HepG2 (cell line): ENCODE results near the gene HORMAD2. TPM values are rescaled to one million over a fixed set of nuclear protein-coding genes. Genes with fewer than 3 reads are reported as not detected.

Experiments used
- FOSL2 ChIP-seq: sonication (generic); formaldehyde crosslinking; IDR thresholded peaks from 2 replicates; pipeline ENCODE4 v1.4.0; 2020; ENCODE audit warnings: missing genetic modification reagents
- GABPA ChIP-seq, 2 experiments: IDR thresholded peaks; 2 replicates each; pipeline ENCODE4 v1.6.1; 2011 to 2016; ENCODE audit warnings: low read depth in 2 of 2, low read length in 1 of 2, missing biosample characterization in 1 of 2, missing genetic modification characterization in 1 of 2
- HDAC2 ChIP-seq: sonication (generic); formaldehyde crosslinking; IDR thresholded peaks from 2 replicates; pipeline ENCODE4 v1.4.0; 2020; ENCODE audit warnings: missing genetic modification reagents
- REXO4 ChIP-seq: sonication (generic); formaldehyde crosslinking; IDR thresholded peaks from 2 replicates; pipeline ENCODE4 v1.8.0; 2022; ENCODE audit warnings: missing genetic modification reagents, mild to moderate bottlenecking, borderline replicate concordance
- SMARCE1 ChIP-seq: fragments of 450-650 bp; IDR thresholded peaks from 2 replicates; pipeline ENCODE4 v1.6.1; 2017; ENCODE audit warnings: borderline replicate concordance
- ZC3H13 ChIP-seq: sonication (generic); formaldehyde crosslinking; IDR thresholded peaks from 2 replicates; pipeline ENCODE4 v1.8.1; 2023; ENCODE audit warnings: mild to moderate bottlenecking, missing genetic modification reagents, moderate library complexity
- ZNF605 ChIP-seq: sonication (generic); formaldehyde crosslinking; IDR thresholded peaks from 2 replicates; pipeline ENCODE4 v1.8.0; 2022; ENCODE audit warnings: mild to moderate bottlenecking, missing genetic modification reagents
- polyA plus RNA-seq, 8 experiments: library from polyadenylated mRNA; depleted of rRNA in 3 of 8; stranded (reverse) in 7 of 8; unstranded in 1 of 8; fragments of >200 nt; fragmentation: Illumina TruSeq in 4 of 8; extraction: Trizol in 4 of 8; gene quantifications; 2 replicates each; pipeline versions ENCODE4 v1.2.1 to v1.2.3, GENCODE V29; 2011 to 2016; ENCODE audit warnings: low read depth in 4 of 8, missing spikeins in 1 of 8, mixed read lengths in 1 of 8; ENCODE audit not compliant: insufficient read depth in 1 of 8
- total RNA-seq, 5 experiments: library from RNA; depleted of rRNA; stranded (reverse); fragments of >200 nt; fragmentation: Illumina TruSeq; extraction: Trizol; gene quantifications; 2 replicates each; pipeline ENCODE4 v1.2.3, GENCODE V29; 2016; ENCODE audit warnings: low read depth in 1 of 5
- TF ChIP-seq, protein P1 (sequence below): sonication (generic); formaldehyde crosslinking; IDR thresholded peaks from 2 replicates; pipeline ENCODE4 v1.4.0; 2020; ENCODE audit warnings: missing genetic modification reagents, mild to moderate bottlenecking, borderline replicate concordance
- TF ChIP-seq, protein P2 (sequence below): IDR thresholded peaks from 2 replicates; pipeline ENCODE4 v1.4.0; 2020; ENCODE audit warnings: mild to moderate bottlenecking, missing genetic modification reagents
- TF ChIP-seq, protein P3 (sequence below): sonication (generic); formaldehyde crosslinking; conservative IDR thresholded peaks from 2 replicates; pipeline ENCODE4 v1.4.0; 2020; ENCODE audit warnings: missing genetic modification reagents
- TF ChIP-seq, protein P4 (sequence below): sonication (generic); formaldehyde crosslinking; IDR thresholded peaks from 2 replicates; pipeline ENCODE4 v1.4.0; 2020; ENCODE audit warnings: missing genetic modification reagents, mild to moderate bottlenecking, borderline replicate concordance

HORMAD2 gene
- total and polyA plus RNA-seq, 2 of the 13 experiments (the other 11 are each of a cell fraction or from before 2014, with no cell fraction given): not detected

DNA sequence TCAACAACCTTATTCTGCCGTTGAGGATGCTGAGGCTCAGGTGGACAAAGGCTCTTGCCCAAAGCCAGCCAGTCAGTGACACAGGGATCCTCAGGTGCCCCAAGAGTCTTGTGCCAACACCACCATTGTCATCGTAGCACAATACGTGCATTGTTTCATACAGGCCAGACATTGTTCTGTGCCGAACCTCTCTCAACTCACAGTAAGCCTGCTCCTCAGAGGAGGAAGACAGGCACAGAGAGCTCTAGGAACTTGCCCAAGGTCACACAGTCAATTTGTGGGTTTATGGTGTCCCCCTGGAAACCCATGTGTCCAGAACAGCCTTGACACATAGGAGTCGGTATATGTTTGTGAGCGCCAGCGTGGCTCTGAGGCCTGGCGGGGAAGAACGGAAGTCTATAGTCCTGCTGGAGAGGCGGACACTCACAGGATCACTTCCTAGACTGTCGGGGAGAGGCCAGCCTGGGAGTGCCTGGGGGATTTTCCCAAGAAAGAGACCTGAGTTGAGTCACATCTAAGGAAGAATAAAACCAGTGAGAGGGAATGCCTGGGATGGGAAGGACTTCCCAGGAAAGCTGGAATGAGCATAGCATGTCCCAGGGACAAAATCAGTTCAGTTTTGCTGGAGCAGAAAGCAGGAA, 146.0 kb downstream of the HORMAD2 start (continued):
- TF ChIP-seq, protein P1, sequence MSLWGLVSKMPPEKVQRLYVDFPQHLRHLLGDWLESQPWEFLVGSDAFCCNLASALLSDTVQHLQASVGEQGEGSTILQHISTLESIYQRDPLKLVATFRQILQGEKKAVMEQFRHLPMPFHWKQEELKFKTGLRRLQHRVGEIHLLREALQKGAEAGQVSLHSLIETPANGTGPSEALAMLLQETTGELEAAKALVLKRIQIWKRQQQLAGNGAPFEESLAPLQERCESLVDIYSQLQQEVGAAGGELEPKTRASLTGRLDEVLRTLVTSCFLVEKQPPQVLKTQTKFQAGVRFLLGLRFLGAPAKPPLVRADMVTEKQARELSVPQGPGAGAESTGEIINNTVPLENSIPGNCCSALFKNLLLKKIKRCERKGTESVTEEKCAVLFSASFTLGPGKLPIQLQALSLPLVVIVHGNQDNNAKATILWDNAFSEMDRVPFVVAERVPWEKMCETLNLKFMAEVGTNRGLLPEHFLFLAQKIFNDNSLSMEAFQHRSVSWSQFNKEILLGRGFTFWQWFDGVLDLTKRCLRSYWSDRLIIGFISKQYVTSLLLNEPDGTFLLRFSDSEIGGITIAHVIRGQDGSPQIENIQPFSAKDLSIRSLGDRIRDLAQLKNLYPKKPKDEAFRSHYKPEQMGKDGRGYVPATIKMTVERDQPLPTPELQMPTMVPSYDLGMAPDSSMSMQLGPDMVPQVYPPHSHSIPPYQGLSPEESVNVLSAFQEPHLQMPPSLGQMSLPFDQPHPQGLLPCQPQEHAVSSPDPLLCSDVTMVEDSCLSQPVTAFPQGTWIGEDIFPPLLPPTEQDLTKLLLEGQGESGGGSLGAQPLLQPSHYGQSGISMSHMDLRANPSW (CRISPR knock-in tag): no peak
- TF ChIP-seq, protein P2, sequence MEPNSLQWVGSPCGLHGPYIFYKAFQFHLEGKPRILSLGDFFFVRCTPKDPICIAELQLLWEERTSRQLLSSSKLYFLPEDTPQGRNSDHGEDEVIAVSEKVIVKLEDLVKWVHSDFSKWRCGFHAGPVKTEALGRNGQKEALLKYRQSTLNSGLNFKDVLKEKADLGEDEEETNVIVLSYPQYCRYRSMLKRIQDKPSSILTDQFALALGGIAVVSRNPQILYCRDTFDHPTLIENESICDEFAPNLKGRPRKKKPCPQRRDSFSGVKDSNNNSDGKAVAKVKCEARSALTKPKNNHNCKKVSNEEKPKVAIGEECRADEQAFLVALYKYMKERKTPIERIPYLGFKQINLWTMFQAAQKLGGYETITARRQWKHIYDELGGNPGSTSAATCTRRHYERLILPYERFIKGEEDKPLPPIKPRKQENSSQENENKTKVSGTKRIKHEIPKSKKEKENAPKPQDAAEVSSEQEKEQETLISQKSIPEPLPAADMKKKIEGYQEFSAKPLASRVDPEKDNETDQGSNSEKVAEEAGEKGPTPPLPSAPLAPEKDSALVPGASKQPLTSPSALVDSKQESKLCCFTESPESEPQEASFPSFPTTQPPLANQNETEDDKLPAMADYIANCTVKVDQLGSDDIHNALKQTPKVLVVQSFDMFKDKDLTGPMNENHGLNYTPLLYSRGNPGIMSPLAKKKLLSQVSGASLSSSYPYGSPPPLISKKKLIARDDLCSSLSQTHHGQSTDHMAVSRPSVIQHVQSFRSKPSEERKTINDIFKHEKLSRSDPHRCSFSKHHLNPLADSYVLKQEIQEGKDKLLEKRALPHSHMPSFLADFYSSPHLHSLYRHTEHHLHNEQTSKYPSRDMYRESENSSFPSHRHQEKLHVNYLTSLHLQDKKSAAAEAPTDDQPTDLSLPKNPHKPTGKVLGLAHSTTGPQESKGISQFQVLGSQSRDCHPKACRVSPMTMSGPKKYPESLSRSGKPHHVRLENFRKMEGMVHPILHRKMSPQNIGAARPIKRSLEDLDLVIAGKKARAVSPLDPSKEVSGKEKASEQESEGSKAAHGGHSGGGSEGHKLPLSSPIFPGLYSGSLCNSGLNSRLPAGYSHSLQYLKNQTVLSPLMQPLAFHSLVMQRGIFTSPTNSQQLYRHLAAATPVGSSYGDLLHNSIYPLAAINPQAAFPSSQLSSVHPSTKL (CRISPR knock-in tag): peak; percentile 18; the same call in 1 of the 2 replicates
- TF ChIP-seq ZNF605 (CRISPR knock-in tag): no peak
- TF ChIP-seq, protein P3, sequence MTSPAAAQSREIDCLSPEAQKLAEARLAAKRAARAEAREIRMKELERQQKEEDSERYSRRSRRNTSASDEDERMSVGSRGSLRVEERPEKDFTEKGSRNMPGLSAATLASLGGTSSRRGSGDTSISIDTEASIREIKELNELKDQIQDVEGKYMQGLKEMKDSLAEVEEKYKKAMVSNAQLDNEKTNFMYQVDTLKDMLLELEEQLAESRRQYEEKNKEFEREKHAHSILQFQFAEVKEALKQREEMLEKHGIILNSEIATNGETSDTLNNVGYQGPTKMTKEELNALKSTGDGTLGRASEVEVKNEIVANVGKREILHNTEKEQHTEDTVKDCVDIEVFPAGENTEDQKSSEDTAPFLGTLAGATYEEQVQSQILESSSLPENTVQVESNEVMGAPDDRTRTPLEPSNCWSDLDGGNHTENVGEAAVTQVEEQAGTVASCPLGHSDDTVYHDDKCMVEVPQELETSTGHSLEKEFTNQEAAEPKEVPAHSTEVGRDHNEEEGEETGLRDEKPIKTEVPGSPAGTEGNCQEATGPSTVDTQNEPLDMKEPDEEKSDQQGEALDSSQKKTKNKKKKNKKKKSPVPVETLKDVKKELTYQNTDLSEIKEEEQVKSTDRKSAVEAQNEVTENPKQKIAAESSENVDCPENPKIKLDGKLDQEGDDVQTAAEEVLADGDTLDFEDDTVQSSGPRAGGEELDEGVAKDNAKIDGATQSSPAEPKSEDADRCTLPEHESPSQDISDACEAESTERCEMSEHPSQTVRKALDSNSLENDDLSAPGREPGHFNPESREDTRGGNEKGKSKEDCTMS (CRISPR knock-in tag): no peak
- no peak for TF ChIP-seq GABPA (IDR thresholded peaks at IDR 0.05; ENCODE audit: low read depth, low read length)
- peak; percentile 27; the same call in 1 of the 2 replicates for TF ChIP-seq GABPA (CRISPR knock-in tag; IDR thresholded peaks at IDR 0.05; ENCODE audit: low read depth)
- TF ChIP-seq, protein P4, sequence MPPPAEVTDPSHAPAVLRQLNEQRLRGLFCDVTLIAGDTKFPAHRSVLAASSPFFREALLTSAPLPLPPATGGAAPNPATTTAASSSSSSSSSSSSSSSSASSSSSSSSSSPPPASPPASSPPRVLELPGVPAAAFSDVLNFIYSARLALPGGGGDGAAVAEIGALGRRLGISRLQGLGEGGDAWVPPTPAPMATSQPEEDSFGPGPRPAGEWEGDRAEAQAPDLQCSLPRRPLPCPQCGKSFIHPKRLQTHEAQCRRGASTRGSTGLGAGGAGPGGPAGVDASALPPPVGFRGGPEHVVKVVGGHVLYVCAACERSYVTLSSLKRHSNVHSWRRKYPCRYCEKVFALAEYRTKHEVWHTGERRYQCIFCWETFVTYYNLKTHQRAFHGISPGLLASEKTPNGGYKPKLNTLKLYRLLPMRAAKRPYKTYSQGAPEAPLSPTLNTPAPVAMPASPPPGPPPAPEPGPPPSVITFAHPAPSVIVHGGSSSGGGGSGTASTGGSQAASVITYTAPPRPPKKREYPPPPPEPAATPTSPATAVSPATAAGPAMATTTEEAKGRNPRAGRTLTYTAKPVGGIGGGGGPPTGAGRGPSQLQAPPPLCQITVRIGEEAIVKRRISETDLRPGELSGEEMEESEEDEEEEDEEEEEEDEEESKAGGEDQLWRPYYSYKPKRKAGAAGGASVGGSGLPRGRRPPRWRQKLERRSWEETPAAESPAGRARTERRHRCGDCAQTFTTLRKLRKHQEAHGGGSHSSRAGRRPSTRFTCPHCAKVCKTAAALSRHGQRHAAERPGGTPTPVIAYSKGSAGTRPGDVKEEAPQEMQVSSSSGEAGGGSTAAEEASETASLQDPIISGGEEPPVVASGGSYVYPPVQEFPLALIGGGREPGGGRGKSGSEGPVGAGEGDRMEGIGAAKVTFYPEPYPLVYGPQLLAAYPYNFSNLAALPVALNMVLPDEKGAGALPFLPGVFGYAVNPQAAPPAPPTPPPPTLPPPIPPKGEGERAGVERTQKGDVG (CRISPR knock-in tag): no peak
- TF ChIP-seq ZC3H13 (CRISPR knock-in tag): no peak
- TF ChIP-seq HDAC2 (CRISPR knock-in tag): peak; percentile 4; the same call in 1 of the 2 replicates
- TF ChIP-seq SMARCE1: no peak
- TF ChIP-seq REXO4 (CRISPR knock-in tag): no peak
- TF ChIP-seq FOSL2: no peak
